Transverse colon (tissue), 4 donors: Measurements from ENCODE around the gene LRRC8C. TPM values are rescaled to one million over a fixed set of nuclear protein-coding genes. Genes with fewer than 3 reads are reported as not detected.

Experiments used
- DNase-seq: peaks from one replicate; pipeline ENCODE4 v3.0.0-alpha.2; 2019
- H3K27ac ChIP-seq, 4 donors: fragments of 200-600 bp; sonication (generic); 2 replicates each; pipeline ENCODE4 v1.5.1; 2016 to 2018; ENCODE audit warnings: inconsistent platforms in 4 of 4
- H3K27me3 ChIP-seq: fragments of 200-600 bp; sonication (generic); 2 replicates; pipeline ENCODE4 v1.5.1; 2017; ENCODE audit warnings: inconsistent platforms
- H3K36me3 ChIP-seq, 4 donors: fragments of 200-600 bp; sonication (generic); 2 replicates each; pipeline ENCODE4 v1.5.1; 2017 to 2019; ENCODE audit warnings: inconsistent platforms in 4 of 4
- H3K4me1 ChIP-seq, 4 donors: fragments of 200-600 bp; sonication (generic); 2 replicates each; pipeline ENCODE4 v1.5.1; 2017 to 2020; ENCODE audit warnings: inconsistent platforms in 4 of 4
- H3K4me3 ChIP-seq, 4 donors: fragments of 200-600 bp; sonication (generic); 1 replicate in 1 of 4; 2 replicates in 3 of 4; pipeline versions ENCODE4 v1.5.1 to v1.6.1; 2017 to 2019; ENCODE audit warnings: inconsistent platforms in 4 of 4
- H3K9me3 ChIP-seq, 2 donors: fragments of 200-600 bp; sonication (generic); 2 replicates each; pipeline ENCODE4 v1.5.1; 2017 to 2019; ENCODE audit warnings: inconsistent platforms in 2 of 2
- CTCF ChIP-seq, 5 experiments: fragments of 200-600 bp in 3 of 5; fragments of 450-650 bp in 2 of 5; sonication (generic) in 3 of 5; IDR thresholded peaks; 1 replicate in 2 of 5; 2 replicates in 3 of 5; pipeline ENCODE4 v1.5.1; 2016 to 2017; ENCODE audit warnings: antibody characterized with exemption in 5 of 5, inconsistent platforms in 3 of 5, mild to moderate bottlenecking in 2 of 5, moderate library complexity in 1 of 5
- EP300 ChIP-seq: sonication (generic); formaldehyde crosslinking; IDR thresholded peaks from one replicate; pipeline ENCODE4 v1.6.1; 2017; ENCODE audit warnings: antibody characterized with exemption, low read depth
- POLR2A ChIP-seq: fragments of 450-650 bp; IDR thresholded peaks from one replicate; pipeline ENCODE4 v1.6.1; 2016; ENCODE audit warnings: antibody characterized with exemption, mild to moderate bottlenecking, moderate library complexity
- POLR2AphosphoS5 ChIP-seq, 3 donors: sonication (generic); formaldehyde crosslinking; IDR thresholded peaks; one replicate each; pipeline ENCODE4 v1.6.1; 2016; ENCODE audit warnings: antibody characterized with exemption in 3 of 3
- WGBS, 2 donors: methylation state at CpG; one replicate each; pipeline ENCODE4 v1.1.5; 2018; ENCODE audit warnings: low coverage in 1 of 2; 5-methylcytosine and 5-hydroxymethylcytosine counted together
- in situ Hi-C, 4 donors: fragments of 200-750 bp; cut with MboI; loops; one replicate each; pipeline versions ENCODE4 v1.15.0 to v1.15.1; 2017; ENCODE audit warnings: low sequenced_read_pairs in 3 of 4, low pct_ligation_motif_present in 1 of 4, low pct_unique_long_range_greater_than_20kb in 1 of 4
- intact Hi-C: fragments of 100-400 bp; cut with DNase I; formaldehyde crosslinking; loops from one replicate; pipeline ENCODE4 v1.15.1; 2023; ENCODE audit warnings: low total_unique reads
- total RNA-seq, 4 donors: library from RNA; depleted of rRNA; stranded (reverse); fragments of >200 nt; gene quantifications; one replicate each; pipeline ENCODE4 v1.1.0, GENCODE V29; 2016

The LRRC8C gene
- total RNA-seq, 4 donors from 2014 or later = 2.4 to 4.4 (median 2.7) TPM

GRCh38 chr1:89633800-89634625 lies 1.1 kb downstream of the LRRC8C start:
- intact Hi-C loops = loop anchor here (5.0 kb wide), 2 partner anchors 128 to 348 kb away; no protein-coding TSS in a partner anchor
- Histone ChIP-seq H3K4me3 (peak overlapping the region; percentile 60 to 85 (median 82)), H3K9me3 (no peaks in the 10 kb centered on the region), H3K27ac (peak overlapping the region; percentile 84 to 87 (median 84)), H3K4me1 (peaks cover 0 to 17% (median 14%) of the 10 kb centered on the region in 4 donors), H3K27me3 (peaks cover 7% of the 10 kb centered on the region), H3K36me3 (no peaks in the 10 kb centered on the region)
- in situ Hi-C loops = loop anchor here in 3 of 4 donors (10.0 to 25.0 kb wide), 3 partner anchors 121 to 353 kb away; partner anchors contain the start of gene ZNF326 (in 1 of the 3)
- DNase-seq = peak; percentile 10
- no peak for TF ChIP-seq EP300
- TF ChIP-seq POLR2AphosphoS5 (IDR thresholded peaks at IDR 0.05) = no peak
- TF ChIP-seq CTCF (IDR thresholded peaks at IDR 0.05) = no peak
- TF ChIP-seq POLR2A = no peak
- WGBS, 2 donors = 16 to 18% methylated on average over 15 to 32 of the region's 32 CpGs

- Histone ChIP-seq H3K9me3 (no peaks in the 10 kb centered on the region), H3K4me3 (no peak overlapping the region), H3K36me3 (no peaks in the 10 kb centered on the region), H3K27ac (no peak overlapping the region), H3K27me3 (peaks cover 7% of the 10 kb centered on the region), H3K4me1 (peaks cover 0 to 17% (median 14%) of the 10 kb centered on the region in 4 donors)
- no peak for TF ChIP-seq CTCF (IDR thresholded peaks at IDR 0.05)
- TF ChIP-seq EP300 = no peak
- TF ChIP-seq POLR2AphosphoS5 (IDR thresholded peaks at IDR 0.05) = no peak
- TF ChIP-seq POLR2A = no peak
- DNase-seq = no peak
- in situ Hi-C loops (loop anchor here in 3 of 4 donors (10.0 to 25.0 kb wide), 3 partner anchors 119 to 351 kb away; partner anchors contain the start of gene ZNF326 (in 1 of the 3)), intact Hi-C loops (no loop called here)
- 76 to 79% methylated on average over 6 of the region's 6 CpGs for WGBS, 2 donors
Observed at GRCh38 chr1:89635825-89636815, 3.2 kb downstream of the LRRC8C start.

- intact Hi-C loops = no loop called here
- no peaks in the 10 kb centered on the region for H3K36me3 ChIP-seq
Observed at GRCh38 chr1:89637496-89637895, 4.6 kb downstream of the LRRC8C start.

More at GRCh38 chr1:89637496-89637895, 4.6 kb downstream of the LRRC8C start:
- no peak for DNase-seq
- TF ChIP-seq EP300 = no peak
- TF ChIP-seq CTCF (IDR thresholded peaks at IDR 0.05) = no peak
- TF ChIP-seq POLR2A = no peak
- TF ChIP-seq POLR2AphosphoS5 (IDR thresholded peaks at IDR 0.05) = no peak
- Histone ChIP-seq H3K27me3 (peaks cover 7% of the 10 kb centered on the region), H3K4me3 (no peak overlapping the region), H3K27ac (no peak overlapping the region), H3K4me1 (peaks cover 0 to 9% (median 8%) of the 10 kb centered on the region in 4 donors), H3K9me3 (no peaks in the 10 kb centered on the region)
- in situ Hi-C loops = loop anchor here in 3 of 4 donors (10.0 to 25.0 kb wide), 3 partner anchors 117 to 350 kb away; partner anchors contain the start of gene ZNF326 (in 1 of the 3)
